CD4-positive, alpha-beta T cell treated with Interferon alpha-2 for 1 hour (primary cell): ENCODE results near the gene RS1.

Source experiments
- DNase-seq, 2 donors: peaks; one replicate each; pipeline ENCODE4 v3.0.0-alpha.2; 2020 to 2022

Gene RS1

DNA sequence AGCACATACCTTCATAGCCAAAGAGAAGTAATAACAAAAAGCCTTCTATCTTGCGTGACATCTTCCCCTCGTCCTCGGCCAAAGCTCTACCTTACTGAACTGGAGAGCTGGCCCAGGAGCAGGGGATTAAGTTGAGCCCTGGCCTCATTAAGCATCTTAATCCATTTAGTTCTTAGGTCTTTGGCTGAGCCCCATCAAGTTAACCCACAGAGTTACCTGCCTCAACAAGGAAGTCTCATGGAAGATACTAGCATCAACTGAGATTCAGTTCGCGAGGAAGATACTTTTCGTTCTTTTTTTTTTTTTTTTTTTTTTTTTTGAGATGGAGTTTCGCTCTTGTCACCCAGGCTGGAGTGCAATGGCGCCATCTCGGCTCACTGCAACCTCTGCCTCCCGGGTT is at the start of gene RS1:
RS1 (minus strand) TSS at position 101 of the 400 bp plus-strand sequence; CDS start at position 61, 40 bp downstream.
- DNase-seq, result no peak

DNA sequence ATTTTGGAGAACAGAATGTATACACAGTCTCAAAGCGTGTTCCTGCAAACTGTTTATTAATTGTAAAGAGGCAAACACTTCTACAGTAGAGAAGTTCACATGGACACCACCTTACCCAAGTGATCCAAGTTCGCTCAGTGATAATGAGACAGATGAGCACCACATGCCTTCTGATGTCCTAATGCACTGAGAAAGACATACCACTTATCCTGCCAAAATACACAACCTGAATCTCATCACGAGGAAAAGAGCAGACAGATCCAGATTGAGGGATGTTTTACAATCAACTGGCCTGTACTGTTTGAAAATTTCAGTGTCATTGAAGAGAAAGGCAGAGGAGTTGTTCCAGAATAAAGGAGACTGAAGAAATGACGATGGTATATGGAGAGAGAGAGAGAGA is 47.9 kb upstream of the RS1 start:
- DNase-seq, result no peak

GRCh38 chrX:18714910-18715309 is 43.0 kb upstream of the RS1 start:
- DNase-seq, result no peak

GRCh38 chrX:18709833-18710232 is 37.9 kb upstream of the RS1 start:
- no peak for DNase-seq

DNA sequence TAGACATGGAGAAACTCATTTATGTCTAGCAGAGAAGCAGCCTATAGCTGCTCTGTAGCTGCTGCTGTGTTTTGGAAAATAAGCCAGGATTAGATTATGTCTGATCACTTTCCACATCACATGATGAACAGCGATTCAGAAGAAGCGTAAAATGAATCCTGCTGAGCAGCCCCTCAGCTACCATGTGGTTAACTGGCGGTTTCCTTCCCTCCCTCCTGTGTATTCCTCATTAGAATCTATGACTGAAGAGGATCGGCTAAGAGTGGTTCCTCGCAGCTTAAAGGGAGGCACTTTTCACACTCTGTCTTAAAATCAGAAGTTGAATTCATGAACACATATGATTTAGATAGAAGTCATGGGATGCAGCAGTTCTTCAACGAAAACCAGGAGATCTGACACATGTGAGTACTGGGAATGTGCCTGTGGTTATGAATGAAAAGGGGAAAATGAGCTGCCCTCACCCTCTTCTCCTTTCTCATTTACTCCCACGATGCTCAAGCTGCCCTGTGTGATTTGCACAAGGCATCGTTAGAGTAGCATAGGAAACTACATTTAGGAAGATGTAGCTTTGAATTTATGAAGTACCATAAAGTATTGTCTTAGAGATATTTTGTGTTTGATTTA is 35.6 kb upstream of the RS1 start, which contains the start of gene PPEF1:
PPEF1 (plus strand) TSS at position 220 of the 624 bp plus-strand sequence; CDS start at position 356, 136 bp downstream.
- no peak for DNase-seq

GRCh38 chrX:18702362-18703195 is 30.7 kb upstream of the RS1 start:
- no peak for DNase-seq

- DNase-seq, result no peak
Observed at GRCh38 chrX:18701621-18702361, 29.9 kb upstream of the RS1 start.

- DNase-seq, result no peak
Observed at GRCh38 chrX:18698737-18699650, 27.1 kb upstream of the RS1 start.

GRCh38 chrX:18696653-18697052 is 24.7 kb upstream of the RS1 start:
- no peak for DNase-seq

GRCh38 chrX:18692541-18692940 is 20.6 kb upstream of the RS1 start:
- DNase-seq, result no peak

DNA sequence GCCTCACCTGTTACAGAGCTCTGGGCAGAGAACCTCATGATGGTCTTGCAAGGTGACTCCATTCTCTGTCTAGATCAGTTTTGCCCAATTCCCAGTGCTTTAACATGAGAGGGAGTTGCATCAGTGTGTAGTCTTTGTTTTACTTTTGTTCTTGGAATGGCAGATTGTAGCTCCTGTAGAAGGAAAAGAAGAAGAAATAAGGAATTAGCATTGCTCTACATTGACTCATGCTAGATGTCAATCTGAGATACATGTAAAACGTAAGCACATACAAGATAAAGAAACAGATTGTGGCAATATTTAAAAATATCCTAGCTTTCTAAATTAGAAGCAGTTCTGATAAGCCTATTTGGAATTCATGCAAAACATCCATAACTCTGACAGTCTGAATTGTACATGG is 19.5 kb upstream of the RS1 start:
- no peak for DNase-seq

DNA sequence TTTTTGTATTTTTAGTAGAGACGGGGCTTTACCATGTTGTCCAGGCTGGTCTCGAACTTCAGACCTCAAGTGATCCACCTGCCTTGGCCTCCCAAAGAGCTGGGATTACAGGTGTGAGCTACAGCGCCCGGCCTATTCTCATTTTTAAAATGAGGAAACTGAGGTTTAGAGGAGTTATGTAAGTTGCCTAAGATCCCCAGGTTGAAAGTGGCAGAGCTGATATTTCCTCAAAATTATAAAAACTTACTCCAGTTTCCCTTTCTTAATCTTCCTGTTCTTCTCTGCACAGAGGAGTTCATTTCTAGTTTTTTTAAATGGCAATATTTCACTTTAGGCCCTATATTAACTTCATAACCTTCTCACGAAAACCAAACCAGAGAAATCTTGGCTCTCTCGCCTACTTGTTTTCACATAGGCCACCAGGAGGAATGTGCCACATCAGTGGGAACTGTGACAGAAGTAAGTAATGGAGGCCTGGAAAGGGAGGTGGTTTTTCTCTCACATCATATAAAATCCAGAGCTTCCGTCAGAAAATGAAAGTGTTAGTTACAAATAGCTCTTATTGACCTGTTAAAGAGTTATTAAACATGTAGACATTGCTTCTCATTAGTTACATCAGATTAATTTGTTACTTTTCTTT is 16.1 kb upstream of the RS1 start:
- DNase-seq, result no peak

DNA sequence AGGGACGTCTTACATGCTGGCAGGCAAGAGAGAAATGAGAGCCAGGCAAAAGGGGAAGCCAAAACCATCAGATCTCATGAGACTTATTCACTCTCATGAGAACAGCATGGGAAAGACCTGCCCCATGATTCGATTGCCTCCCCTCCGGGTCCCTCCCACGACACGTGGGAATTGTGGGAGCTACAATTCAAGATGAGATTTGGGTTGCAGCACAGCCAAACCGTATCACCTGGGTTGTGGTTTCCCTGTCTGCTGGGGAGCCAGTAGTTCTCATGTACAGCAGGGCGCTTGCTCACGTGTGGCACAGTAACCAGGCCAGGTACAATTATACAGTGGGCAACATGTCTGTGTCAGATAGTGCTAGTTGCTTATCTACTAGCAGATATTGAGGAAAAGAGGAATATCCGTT is 11.1 kb upstream of the RS1 start:
- DNase-seq, result no peak

GRCh38 chrX:18681996-18682395 is 10.1 kb upstream of the RS1 start:
- no peak for DNase-seq

DNA sequence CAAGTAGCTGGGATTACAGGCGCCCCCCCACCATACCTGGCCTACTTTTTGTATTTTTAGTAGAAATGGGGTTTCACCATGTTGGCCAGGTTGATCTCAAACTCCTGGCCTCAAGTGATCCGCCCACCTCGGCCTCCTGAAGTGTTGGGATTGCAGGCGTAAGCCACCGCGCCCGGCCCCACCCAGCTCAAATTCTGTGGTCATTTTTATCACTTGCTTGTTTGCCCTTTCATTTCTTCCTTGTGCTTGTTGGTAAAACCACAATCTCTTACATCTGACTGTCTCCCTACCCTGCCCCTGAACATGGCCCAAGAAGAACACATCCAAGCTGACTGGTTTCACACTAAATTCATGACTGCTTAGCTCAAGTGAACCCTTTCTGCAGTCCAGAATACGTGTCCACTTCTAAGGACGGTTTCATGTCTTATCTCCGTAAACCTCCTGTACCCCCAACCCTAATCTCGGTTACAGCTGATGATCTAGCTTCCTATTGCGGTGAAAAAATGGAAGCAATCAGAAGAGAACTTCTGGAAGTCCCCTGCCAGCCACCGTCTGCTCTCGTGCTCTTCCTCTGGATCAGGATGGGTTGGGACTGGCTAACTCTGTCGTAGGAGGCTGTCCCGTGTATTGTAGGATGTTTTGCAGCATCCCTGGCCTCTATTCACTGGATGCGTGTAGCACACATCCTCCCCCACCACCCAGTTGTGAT is 5.4 kb upstream of the RS1 start:
- no peak for DNase-seq

GRCh38 chrX:18676470-18676869 is 4.6 kb upstream of the RS1 start:
- no peak for DNase-seq

GRCh38 chrX:18676050-18676449 is 4.1 kb upstream of the RS1 start:
- DNase-seq, result no peak

DNA sequence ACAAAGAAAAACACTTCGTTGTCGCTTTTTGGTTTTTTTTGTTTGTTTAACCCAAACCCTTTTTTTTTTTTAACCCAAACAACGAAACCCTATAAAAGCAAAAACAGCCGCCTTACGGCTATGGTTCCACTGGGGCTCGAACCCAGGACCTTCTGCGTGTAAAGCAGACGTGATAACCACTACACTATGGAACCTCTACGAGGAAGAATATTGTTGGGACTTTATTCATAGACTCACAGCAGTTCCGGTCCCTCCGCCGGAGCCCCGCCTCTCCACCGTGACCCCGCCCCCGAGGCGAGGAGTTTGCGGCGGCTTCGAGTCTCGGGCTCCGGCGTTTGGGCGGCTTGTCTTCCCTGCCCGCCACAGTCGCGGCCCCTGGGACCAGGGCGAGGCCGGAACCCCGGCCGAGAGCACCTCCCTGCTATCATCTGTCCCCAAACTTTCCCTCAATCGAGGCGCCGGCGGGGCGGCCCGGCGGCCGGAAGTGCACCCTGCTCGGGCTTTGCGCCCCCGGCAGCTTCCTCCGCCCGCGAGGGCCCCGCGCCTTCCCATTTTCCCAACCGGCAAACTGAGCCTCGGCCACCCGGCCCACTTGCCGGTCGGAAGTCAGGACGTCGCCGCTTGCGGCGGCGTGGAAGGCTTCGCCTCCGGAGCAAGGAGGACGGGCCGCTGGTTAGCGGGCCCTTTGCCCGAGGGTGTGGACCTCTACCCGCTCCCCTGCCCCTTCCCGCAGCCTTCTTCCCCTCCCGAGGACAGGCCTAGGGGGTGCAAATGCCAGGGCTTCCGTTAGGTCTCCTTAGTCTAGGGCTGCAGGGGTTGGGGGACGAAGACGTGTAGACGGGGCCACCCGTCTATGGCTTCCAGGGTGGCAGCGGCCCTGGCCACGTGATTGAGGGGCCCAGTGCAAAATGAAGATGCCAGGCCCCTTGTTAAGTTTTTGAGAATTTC is 3.2 kb upstream of the RS1 start:
- peak; percentile 83 to 91 for DNase-seq

DNA sequence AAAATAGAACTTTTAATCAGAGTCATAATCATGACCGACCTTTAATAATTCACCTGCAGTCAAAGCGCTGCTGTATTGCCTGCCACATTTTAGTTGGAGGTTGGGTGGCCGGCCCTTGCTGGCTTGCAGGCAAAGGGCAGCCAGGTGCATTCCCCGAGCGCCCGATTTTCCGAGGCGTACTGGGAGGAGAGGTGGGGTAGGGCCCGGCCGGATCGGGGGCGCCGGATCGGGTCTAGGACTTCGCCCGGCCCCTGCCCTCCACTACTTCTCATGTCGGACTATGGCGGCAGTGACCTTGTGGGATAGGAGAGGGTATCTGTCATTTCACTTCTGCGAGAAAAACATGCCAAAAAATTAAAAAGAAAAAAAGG is 2.5 kb upstream of the RS1 start:
- no peak for DNase-seq
